Measurements from ENCODE around the gene HS2ST1.

The HS2ST1 gene

GRCh38 chr1:87119541-87120140, 205.2 kb downstream of the HS2ST1 start:
- TF ChIP-seq CTCF (conservative IDR thresholded peaks at IDR 0.05; ENCODE audit: low read depth) = no peak
- CTCF ChIA-PET = interaction anchor here (0.7 kb wide), 1 partner anchor 119 kb away, joined by 3 read pairs; no protein-coding TSS in a partner anchor
- DNase-seq (ENCODE audit: low spot score) = no peak
- POLR2A ChIA-PET (ENCODE audit: low non-redundant PET) = no interaction called here
- H3K27ac ChIP-seq = no peak overlapping the region

DNA sequence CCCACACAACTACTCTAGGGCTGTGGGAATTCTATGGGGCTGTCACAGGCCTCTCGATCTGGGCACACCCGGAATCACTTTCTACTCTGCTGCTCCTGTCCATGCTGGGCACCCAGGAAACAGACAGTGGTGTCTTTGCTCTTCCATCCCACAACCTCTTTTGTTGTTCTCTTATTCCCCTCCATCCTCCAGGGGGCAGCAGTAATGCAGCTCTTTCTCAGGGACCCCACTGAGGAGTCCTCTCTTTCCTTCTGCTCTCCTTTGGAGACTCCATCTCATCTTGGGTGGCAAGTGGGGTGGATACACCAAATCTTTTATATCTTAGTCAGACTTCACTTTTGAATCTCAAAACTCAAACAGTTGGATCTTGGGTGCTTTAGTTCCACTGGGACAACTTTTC, 206.3 kb downstream of the HS2ST1 start:
- no peak for TF ChIP-seq CTCF (conservative IDR thresholded peaks at IDR 0.05; ENCODE audit: low read depth)
- H3K27ac ChIP-seq = no peak overlapping the region
- DNase-seq (ENCODE audit: low spot score) = no peak
- ChIA-PET POLR2A (ENCODE audit: low non-redundant PET) (no interaction called here), CTCF (interaction anchor here (0.6 kb wide), 1 partner anchor 1435 kb away, joined by 5 read pairs; no protein-coding TSS in a partner anchor)

GRCh38 chr1:87121711-87122163, 207.3 kb downstream of the HS2ST1 start:
- no peak overlapping the region for H3K27ac ChIP-seq
- no peak for TF ChIP-seq CTCF (conservative IDR thresholded peaks at IDR 0.05; ENCODE audit: low read depth)
- ChIA-PET CTCF (interaction anchor here (0.7 kb wide), 1 partner anchor 10 kb away, joined by 4 read pairs; no protein-coding TSS in a partner anchor), POLR2A (ENCODE audit: low non-redundant PET) (no interaction called here)
- no peak for DNase-seq (ENCODE audit: low spot score)

DNA sequence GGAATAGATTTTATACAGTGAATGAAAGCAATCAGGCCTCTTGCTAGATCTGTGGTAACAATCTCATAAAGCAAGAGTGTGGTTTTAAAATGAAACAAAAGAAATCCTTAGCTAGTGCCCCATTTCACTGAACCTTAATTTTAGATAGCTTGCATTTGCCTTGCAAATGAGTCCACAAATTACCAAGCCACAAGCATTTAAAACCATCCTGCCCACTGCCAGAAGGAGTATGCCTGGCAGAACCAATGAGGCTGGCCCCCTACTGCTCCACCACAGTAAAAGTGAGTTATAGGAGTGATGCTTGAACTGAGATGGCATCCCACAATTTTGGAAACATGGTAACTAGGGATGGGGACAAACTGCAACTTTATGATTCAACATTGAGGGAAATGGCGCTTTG, 207.8 kb downstream of the HS2ST1 start:
- TF ChIP-seq CTCF (conservative IDR thresholded peaks at IDR 0.05; ENCODE audit: low read depth) = no peak
- CTCF ChIA-PET = interaction anchor here (0.7 kb wide), 1 partner anchor 9 kb away, joined by 4 read pairs; no protein-coding TSS in a partner anchor
- H3K27ac ChIP-seq = no peak overlapping the region
- no peak for DNase-seq (ENCODE audit: low spot score)
- POLR2A ChIA-PET (ENCODE audit: low non-redundant PET) = no interaction called here

DNA sequence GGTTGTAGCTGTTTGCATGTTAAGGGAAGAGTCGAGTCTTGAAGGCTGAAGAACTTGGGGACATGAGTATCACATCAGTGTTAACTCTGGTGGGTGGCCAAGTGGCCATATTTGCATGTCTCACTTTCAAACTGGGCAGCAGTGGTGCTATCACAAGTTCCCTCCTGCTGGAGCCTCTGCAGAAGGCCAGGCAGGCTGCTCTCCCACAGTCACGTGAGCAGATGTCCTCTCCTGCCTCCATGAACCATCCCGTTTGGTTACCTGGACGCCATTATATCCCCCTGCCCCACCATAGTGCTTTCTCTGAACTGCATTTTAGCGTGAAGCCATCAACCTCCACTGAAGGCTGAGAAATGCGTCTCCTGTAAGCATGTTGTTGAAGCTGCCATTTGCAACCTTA, 209.2 kb downstream of the HS2ST1 start:
- TF ChIP-seq CTCF (conservative IDR thresholded peaks at IDR 0.05; ENCODE audit: low read depth) = no peak
- ChIA-PET CTCF (interaction anchor here (0.6 kb wide), 1 partner anchor 210 kb away, joined by 3 read pairs; no protein-coding TSS in a partner anchor), POLR2A (ENCODE audit: low non-redundant PET) (no interaction called here)
- no peak overlapping the region for H3K27ac ChIP-seq
- no peak for DNase-seq (ENCODE audit: low spot score)

DNA sequence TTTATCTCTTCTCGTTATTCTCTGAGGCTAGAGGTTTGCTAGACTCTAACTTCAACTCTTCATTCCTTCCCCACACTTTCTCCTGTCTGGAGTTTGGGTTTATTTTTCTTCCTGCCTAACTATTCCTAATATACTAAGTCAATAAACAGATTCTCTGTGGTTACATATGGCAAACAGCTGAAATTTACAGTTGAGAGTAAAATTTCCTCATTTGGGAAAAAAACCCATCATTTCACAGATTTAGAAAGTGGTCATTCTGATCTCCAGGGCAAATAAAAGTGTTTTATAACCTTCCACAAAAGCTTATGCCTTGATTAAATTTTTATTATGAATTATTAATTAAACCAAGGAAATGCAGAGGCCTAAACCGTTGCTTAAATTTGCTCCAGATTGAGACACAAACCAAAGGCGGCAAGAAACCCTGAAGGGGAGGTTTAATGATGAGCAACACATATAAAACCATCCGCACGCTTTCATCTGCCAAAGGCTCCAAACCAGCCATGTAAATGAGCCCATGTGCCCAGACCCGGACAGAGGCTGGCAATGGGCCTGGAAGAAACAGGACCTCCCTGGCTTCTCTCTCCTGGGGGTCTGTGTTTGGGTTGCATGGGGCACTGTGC, 212.6 kb downstream of the HS2ST1 start:
- TF ChIP-seq CTCF (conservative IDR thresholded peaks at IDR 0.05; ENCODE audit: low read depth) = no peak
- POLR2A ChIA-PET (ENCODE audit: low non-redundant PET) = interaction anchor here (0.6 kb wide), 1 partner anchor 779 kb away, joined by 3 read pairs; no protein-coding TSS in a partner anchor

More for the DNA sequence above, 212.6 kb downstream of the HS2ST1 start:
- no peak for DNase-seq (ENCODE audit: low spot score)
- CTCF ChIA-PET = interaction anchor here (0.6 kb wide), 2 partner anchors 33 to 1657 kb away, joined by 3 to 4 read pairs; no protein-coding TSS in a partner anchor
- no peak overlapping the region for H3K27ac ChIP-seq
